Karpas-422 (cell line): ENCODE results near the gene ATRN. TPM values are rescaled to one million over a fixed set of nuclear protein-coding genes. Genes with fewer than 3 reads are reported as not detected.

Experiments used
- DNase-seq: peaks from one replicate; pipeline ENCODE4 v3.0.0-alpha.2; 2015
- H2AFZ ChIP-seq: fragments of 200-600 bp; sonication (generic); 2 replicates; pipeline ENCODE4 v1.6.1; 2014; ENCODE audit warnings: antibody characterized with exemption, low read length, mixed read lengths
- H3K27ac ChIP-seq: fragments of 200-600 bp; sonication (generic); 2 replicates; pipeline ENCODE4 v1.5.1; 2014; ENCODE audit warnings: mild to moderate bottlenecking, low read length, moderate library complexity
- H3K27me3 ChIP-seq: fragments of 200-600 bp; sonication (generic); 2 replicates; pipeline ENCODE4 v1.6.1; 2014; ENCODE audit warnings: low read length, mixed read lengths
- H3K36me3 ChIP-seq: fragments of 200-600 bp; sonication (generic); 2 replicates; pipeline ENCODE4 v1.6.1; 2014; ENCODE audit warnings: low read length, mixed read lengths; ENCODE audit not compliant: insufficient read depth
- H3K4me1 ChIP-seq: fragments of 200-600 bp; sonication (generic); 2 replicates; pipeline ENCODE4 v1.6.1; 2014; ENCODE audit warnings: mild to moderate bottlenecking, low read length, mixed read lengths
- H3K4me2 ChIP-seq: fragments of 200-600 bp; sonication (generic); 2 replicates; pipeline ENCODE4 v1.6.1; 2014; ENCODE audit warnings: low read length, low read depth, mild to moderate bottlenecking; ENCODE audit not compliant: poor library complexity, severe bottlenecking
- H3K4me3 ChIP-seq: fragments of 200-600 bp; sonication (generic); 2 replicates; pipeline ENCODE4 v1.5.1; 2014; ENCODE audit warnings: mild to moderate bottlenecking, antibody characterized with exemption, low read length, mixed read lengths
- H3K79me2 ChIP-seq: fragments of 200-600 bp; sonication (generic); 2 replicates; pipeline ENCODE4 v1.6.1; 2014; ENCODE audit warnings: mild to moderate bottlenecking, low read length, mixed read lengths
- H3K9ac ChIP-seq: fragments of 200-600 bp; sonication (generic); 2 replicates; pipeline ENCODE4 v1.6.0; 2014; ENCODE audit warnings: low read length
- H3K9me2 ChIP-seq: fragments of 200-600 bp; sonication (generic), shearing (Covaris generic); replicated peaks from 2 replicates; pipeline ENCODE4 v1.6.0; 2014; ENCODE audit warnings: mild to moderate bottlenecking, low read length, moderate library complexity; ENCODE audit not compliant: insufficient read depth
- H3K9me3 ChIP-seq: fragments of 300-700, 200-600 bp; sonication (generic); 2 replicates; pipeline ENCODE4 v1.6.1; 2014; ENCODE audit warnings: low read length, mixed read lengths
- H4K20me1 ChIP-seq: fragments of 200-600 bp; sonication (generic); 2 replicates; pipeline ENCODE4 v1.6.1; 2014; ENCODE audit warnings: mild to moderate bottlenecking, antibody characterized with exemption, low read length, low read depth; ENCODE audit not compliant: insufficient read depth
- total RNA-seq: library from RNA; depleted of rRNA; stranded (reverse); fragments of >200 nt; shearing (Covaris generic); gene quantifications from 2 replicates; pipeline ENCODE4 v1.2.3, GENCODE V29; 2014; ENCODE audit warnings: low replicate concordance

ATRN gene
- total RNA-seq, 1 experiment from 2014 or later: 8.2 TPM

DNA sequence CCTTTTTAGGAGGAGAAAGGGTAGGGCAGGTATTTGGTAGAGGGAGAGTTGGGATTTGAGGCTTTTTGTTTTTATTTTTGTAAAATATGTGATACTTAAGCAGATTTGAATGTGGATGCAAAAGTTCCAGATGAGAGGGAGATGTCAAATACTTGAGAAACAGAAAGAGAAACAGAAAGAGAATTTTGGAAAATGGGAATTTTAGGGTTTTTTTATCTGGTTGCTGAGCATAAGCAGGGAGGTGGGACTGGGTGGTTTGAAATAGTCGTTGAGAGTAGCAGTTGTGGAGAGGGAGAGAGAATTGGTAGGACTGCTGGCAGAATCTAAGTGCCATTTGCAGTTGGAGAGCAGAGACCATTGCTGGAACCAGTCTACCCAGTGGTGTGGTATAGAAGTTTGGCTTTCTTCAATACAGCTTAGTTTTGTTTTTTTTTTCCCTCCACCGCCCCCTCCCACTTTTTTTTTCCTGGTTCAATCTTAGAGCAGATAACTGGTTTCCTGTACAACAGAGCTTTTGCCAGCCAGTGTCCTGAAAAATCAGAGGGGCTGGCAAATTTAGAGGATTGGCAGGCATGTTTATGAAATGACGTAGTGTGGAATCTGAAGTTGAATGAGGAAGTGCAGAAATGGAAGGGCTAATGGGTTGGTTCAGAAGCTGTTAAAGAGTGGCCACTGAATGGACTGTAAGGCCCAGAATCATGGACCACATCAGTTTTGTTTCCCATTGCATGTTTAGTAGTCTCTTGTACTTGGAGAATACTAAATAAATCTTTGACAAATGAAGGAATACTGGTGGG lies 68.7 kb downstream of the ATRN start:
- Histone ChIP-seq H3K27ac (no peak overlapping the region), H2AFZ (no peak overlapping the region), H3K4me2 (no peak overlapping the region), H4K20me1 (no peaks in the 10 kb centered on the region), H3K4me1 (no peaks in the 10 kb centered on the region), H3K9ac (no peak overlapping the region), H3K27me3 (no peaks in the 10 kb centered on the region), H3K9me3 (no peaks in the 10 kb centered on the region), H3K9me2 (no peaks in the 10 kb centered on the region), H3K79me2 (no peaks in the 10 kb centered on the region), H3K36me3 (no peaks in the 10 kb centered on the region), H3K4me3 (no peak overlapping the region)
- no peak for DNase-seq

DNA sequence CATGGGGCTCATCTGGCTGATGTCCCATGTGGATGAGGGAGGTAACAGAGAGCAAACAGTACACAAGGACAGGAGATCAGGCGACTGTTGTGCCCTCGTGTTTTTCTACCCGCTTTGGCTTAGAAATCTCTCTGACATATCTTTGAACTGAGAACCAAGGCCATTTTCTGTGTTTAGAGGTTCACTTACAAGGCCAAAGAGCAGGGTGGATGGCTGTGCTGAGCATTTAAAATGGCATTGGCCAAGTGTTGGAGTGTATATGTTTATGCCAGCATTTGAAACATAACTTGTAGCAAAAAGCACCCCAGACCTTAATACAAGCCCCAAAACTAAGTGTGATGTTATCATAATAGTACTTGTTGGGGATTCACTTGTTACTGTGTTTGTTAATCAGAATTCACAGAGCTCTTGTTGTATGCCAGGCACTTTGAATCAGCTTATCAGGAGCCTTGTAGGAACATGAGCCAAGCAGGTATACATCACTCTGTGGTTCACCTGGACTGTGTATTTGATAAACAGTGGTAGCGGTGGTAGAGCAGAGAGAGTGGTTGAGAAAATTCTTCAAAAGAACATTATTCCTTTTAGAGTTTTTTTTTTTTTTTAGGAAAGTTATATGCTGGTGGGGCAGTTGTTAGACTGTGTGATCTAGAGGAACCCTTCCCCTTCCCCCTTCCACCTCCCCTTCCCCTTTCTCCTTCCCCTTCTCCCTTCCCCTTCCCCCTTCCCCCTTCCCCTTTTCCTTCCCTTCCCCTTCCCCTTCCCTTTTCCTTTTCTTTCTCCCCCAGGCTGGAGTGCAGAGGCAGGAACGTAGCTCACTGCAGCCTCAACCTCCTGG lies 71.3 kb downstream of the ATRN start:
- no peaks in the 10 kb centered on the region for H3K36me3 ChIP-seq
- H3K9me2 ChIP-seq: no peaks in the 10 kb centered on the region
- no peak overlapping the region for H3K4me2 ChIP-seq
- H3K9me3 ChIP-seq: no peaks in the 10 kb centered on the region
- no peaks in the 10 kb centered on the region for H3K27me3 ChIP-seq
- H3K27ac ChIP-seq: no peak overlapping the region
- no peak for DNase-seq
- no peaks in the 10 kb centered on the region for H4K20me1 ChIP-seq
- H3K79me2 ChIP-seq: no peaks in the 10 kb centered on the region
- no peak overlapping the region for H3K4me3 ChIP-seq
- no peak overlapping the region for H2AFZ ChIP-seq
- no peak overlapping the region for H3K9ac ChIP-seq
- H3K4me1 ChIP-seq: no peaks in the 10 kb centered on the region

DNA sequence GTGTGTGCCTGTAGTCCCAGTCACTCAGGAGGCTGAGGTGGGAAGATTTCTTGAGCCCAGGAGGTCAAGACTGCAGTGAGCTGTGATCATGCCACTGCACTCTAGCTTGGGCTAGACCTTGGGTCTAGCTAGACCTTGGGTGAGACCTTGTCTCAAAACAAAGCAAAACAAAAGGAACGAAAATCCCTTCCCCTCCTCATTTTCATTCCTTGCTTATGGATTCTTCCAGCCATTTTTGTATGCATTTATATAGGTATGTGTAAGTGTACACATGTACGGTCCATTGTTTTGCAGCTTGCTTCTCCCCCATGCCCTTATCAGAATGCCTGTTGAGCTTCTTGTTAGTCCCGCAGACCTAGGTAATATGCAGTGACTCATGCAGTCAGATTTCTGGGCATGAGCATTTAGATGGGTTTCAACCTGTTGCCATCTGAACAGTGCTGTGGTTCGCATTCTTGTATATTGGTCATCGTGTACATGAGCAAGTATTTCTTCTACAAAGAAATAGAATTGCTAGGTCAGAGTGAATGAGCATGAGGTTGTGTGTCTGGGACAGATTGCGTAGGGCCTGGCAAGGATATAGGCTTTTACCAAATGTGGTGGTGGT lies 73.2 kb downstream of the ATRN start:
- Histone ChIP-seq H3K9me3 (no peaks in the 10 kb centered on the region), H3K4me2 (no peak overlapping the region), H3K9ac (no peak overlapping the region), H3K4me3 (no peak overlapping the region), H3K4me1 (no peaks in the 10 kb centered on the region), H3K27ac (no peak overlapping the region), H3K27me3 (no peaks in the 10 kb centered on the region), H3K79me2 (no peaks in the 10 kb centered on the region), H4K20me1 (no peaks in the 10 kb centered on the region), H3K36me3 (no peaks in the 10 kb centered on the region), H3K9me2 (no peaks in the 10 kb centered on the region), H2AFZ (no peak overlapping the region)
- no peak for DNase-seq

DNA sequence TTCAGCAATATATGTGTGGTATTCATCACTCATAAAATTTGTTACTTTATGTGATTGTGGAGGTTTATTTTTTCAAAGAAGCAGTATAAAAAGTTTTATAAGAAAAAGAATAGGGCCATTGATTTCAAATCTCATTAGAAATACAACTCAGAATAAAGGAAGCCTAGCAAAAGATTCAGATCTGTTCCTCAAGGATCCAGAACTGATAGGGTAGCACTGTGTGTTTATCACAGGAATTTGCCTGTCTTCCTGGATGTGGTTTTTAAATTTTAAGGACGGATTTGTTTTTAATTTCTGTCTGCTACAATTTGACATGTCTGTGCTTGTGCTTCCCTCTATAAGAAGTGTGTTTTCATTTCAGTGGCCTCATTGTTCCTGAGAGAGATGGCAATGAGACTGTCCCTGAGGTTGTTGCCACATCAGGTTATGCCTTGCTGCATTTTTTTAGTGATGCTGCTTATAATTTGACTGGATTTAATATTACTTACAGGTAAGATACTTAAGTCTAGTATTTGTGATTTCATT lies 74.6 kb downstream of the ATRN start:
- H3K9me3 ChIP-seq: no peaks in the 10 kb centered on the region
- H3K36me3 ChIP-seq: no peaks in the 10 kb centered on the region
- no peak for DNase-seq
- no peaks in the 10 kb centered on the region for H4K20me1 ChIP-seq
- H3K9ac ChIP-seq: no peak overlapping the region
- H3K4me1 ChIP-seq: no peaks in the 10 kb centered on the region
- no peak overlapping the region for H3K27ac ChIP-seq
- no peak overlapping the region for H2AFZ ChIP-seq
- no peak overlapping the region for H3K4me3 ChIP-seq
- H3K4me2 ChIP-seq: no peak overlapping the region
- H3K79me2 ChIP-seq: no peaks in the 10 kb centered on the region
- no peaks in the 10 kb centered on the region for H3K27me3 ChIP-seq
- H3K9me2 ChIP-seq: no peaks in the 10 kb centered on the region

DNA sequence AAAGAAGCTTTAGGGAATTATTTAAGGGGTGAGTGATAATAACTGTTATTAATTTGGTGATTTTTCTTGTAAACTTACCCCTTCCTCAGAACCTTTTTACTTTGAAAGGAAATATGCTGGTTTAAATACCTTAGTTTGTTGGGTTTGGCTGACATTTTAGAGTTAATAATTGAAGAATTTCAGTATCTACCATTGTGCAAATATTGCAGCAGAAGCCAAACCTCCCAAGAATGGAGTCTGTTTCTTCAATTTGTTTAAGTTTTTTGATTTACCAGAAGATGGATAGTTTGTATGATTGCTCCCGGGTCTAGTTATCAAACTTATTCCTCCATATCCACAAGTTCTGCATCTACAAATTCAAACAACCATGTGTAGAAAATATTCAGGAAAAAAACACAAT lies 77.1 kb downstream of the ATRN start:
- Histone ChIP-seq H3K4me1 (no peaks in the 10 kb centered on the region), H3K9ac (no peak overlapping the region), H3K4me2 (no peak overlapping the region), H3K79me2 (no peaks in the 10 kb centered on the region), H3K9me2 (no peaks in the 10 kb centered on the region), H3K27me3 (no peaks in the 10 kb centered on the region), H3K36me3 (no peaks in the 10 kb centered on the region), H3K9me3 (no peaks in the 10 kb centered on the region), H3K4me3 (no peak overlapping the region), H2AFZ (no peak overlapping the region), H3K27ac (no peak overlapping the region), H4K20me1 (no peaks in the 10 kb centered on the region)
- no peak for DNase-seq

DNA sequence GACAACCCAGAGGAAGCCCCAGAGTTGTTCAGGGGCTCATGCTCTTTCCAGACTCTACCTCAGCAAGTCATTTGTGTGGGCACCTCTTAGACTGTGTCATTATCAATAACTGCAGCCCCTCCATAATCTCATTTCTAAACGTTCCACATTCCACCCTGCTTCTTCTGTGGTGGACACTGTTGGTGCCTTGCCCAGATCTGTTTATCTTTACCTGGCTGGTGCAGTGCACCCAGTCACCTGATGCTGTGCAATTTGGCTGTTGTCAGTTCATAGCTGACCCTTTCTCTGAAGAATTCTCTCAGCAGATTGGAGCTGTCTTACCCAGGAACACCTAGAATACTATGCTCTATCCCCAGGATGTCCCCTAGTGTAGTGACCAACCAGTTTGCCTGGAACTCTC lies 80.0 kb downstream of the ATRN start:
- Histone ChIP-seq H3K9me2 (no peaks in the 10 kb centered on the region), H3K4me2 (no peak overlapping the region), H3K4me1 (peaks cover 8% of the 10 kb centered on the region), H3K27ac (no peak overlapping the region), H4K20me1 (no peaks in the 10 kb centered on the region), H3K9me3 (no peaks in the 10 kb centered on the region), H3K9ac (no peak overlapping the region), H3K79me2 (no peaks in the 10 kb centered on the region), H3K27me3 (no peaks in the 10 kb centered on the region), H3K4me3 (no peak overlapping the region), H3K36me3 (no peaks in the 10 kb centered on the region), H2AFZ (no peak overlapping the region)
- DNase-seq: no peak

DNA sequence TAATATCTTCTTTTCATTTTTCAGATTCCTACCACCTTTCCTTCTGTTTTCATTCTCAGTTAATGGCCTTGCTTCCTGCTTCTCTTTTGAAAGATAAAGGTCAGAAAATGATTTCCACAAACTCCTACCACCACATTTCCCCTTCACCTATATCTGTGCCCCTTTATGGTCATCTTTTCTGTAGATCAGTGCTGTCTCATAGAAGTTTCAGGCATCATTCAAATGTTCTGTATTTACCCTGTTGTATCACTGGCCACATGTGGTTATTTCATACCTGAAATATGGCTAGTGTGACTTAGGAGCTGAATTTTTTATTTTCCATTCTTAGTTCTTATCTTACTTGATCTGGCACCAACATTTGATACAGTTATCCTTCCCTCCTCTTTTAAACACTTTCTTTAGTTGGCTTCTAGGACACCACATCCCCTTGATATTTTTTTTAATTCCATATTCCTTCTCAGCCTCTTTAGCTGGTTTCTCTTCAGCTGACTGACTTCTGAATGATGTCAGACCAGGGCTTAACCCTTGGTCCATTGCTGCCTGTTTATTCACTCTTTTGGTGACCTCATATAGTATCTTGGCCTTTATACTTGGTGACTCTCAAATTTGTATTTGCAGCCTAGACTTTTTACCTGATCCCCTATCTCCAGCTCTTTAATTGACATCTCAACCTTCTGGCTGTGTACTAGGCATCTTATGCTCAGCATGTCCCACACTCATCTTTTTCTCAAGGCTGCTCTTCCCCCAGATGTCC lies 81.0 kb downstream of the ATRN start:
- Histone ChIP-seq H3K9ac (no peak overlapping the region), H3K36me3 (no peaks in the 10 kb centered on the region), H3K27ac (no peak overlapping the region), H3K4me3 (no peak overlapping the region), H3K4me1 (peaks cover 13% of the 10 kb centered on the region), H3K9me3 (no peaks in the 10 kb centered on the region), H3K9me2 (no peaks in the 10 kb centered on the region), H3K27me3 (no peaks in the 10 kb centered on the region), H2AFZ (no peak overlapping the region), H3K4me2 (no peak overlapping the region), H4K20me1 (no peaks in the 10 kb centered on the region), H3K79me2 (no peaks in the 10 kb centered on the region)
- no peak for DNase-seq
